HG03521 (cell line): ENCODE measurements around the gene DPP4.

Experiments used
- ATAC-seq: cut with Tn5 transposase; IDR thresholded peaks from one replicate; pipeline ENCODE4 v1.9.1; 2021; ENCODE audit warnings: mild to moderate bottlenecking, moderate library complexity; ENCODE audit not compliant: unreplicated experiment

DPP4 gene

DNA sequence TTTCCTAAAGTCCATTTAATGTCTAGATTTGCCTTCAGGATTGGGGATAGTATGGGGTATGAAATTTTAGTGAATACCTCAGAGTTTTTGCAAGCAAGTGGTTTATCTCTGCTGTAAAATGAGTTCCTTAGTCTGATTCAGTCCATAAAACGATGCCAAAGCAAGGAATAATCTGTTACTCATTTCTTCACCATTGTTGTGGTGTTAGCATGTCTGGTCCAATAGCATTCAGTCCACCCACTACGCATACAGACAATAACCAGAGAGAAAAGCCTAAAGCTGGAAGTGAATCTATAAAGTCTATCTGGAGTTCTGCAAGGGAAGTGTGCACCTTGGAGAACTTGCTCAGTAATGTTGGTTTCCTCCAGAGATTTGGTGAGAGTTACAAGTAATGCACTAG lies 12.9 kb upstream of the DPP4 start:
- ATAC-seq = no peak

DNA sequence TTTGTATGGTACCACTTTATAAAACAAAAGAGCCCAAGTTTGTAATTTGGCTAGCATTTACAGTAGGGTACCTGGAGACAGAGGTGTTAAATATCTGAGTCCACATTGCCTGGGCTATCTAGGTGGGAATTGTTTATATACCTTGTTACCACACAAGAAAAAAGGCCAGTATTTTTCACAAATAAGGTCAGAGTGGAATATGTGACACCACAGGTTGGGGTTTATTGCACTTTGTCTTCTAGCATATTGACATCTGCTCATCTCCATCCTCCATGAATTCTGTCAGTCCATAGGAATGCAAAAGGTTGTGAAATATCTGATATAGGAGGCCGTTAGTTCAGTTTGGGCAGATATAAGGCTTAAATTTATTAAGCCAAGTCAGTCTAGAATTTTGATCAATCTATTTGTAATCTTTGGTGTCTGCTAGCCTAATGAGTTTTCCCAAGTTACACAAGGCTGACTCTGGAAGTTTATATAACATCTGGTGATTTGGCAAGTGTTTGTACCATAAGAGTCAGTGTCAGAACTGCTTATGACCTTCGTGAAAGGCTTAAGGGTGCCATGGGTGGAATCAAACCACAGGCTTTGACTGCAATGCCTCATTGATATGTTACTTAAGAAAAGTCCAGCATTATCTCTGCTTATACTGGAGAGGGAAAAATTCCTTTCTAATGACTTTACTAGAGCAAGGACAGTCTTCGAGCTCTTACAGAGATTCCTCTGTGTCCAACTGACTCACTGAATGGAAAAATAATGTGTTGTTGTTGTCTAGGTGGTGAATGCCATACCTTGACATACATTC lies 11.3 kb upstream of the DPP4 start:
- ATAC-seq = no peak

DNA sequence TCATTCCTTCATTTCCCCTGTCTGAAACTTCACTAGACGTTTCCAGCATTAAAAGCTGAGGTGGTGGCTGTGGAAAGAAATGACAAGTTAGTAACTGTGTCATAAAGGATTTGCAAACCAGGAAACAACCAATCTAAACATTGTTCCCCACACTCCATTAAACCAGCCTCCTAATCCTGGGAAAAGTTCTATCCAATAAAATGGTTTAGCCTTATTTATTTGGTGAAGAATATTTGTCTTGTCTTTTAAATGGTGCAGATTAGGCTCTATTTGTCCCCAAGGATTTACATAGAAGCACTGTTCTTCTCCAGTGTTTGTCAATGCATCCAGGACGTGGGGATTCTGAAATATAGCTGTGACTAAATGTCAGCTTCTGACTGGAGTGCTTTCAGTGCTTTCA lies 10.5 kb upstream of the DPP4 start:
- no peak for ATAC-seq

DNA sequence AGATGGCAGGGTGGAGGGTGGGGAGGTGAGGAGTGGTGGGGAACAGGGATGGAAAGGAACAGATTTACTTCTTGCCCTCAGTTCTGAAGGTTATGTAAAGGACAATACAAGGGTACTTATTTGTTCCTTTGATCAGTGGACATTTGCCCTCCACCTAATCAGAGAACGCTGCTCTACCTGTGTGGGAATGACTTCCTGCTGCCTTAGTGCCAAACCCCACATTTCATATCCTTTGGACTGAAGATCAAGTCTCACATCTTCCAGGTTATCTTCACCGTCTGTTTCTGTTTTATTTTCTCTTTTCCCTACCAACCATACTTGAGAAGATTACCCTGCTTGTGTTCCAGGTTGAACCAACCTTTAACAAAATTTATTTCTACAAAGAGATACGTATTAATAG lies 8.7 kb upstream of the DPP4 start:
- no peak for ATAC-seq

- no peak for ATAC-seq
These were observed 8.0 kb upstream of the DPP4 start for GRCh38 chr2:162082036-162082435.

- ATAC-seq = no peak
These were observed 5.5 kb upstream of the DPP4 start for GRCh38 chr2:162079514-162079913.

- no peak for ATAC-seq
These were observed 1.7 kb upstream of the DPP4 start for GRCh38 chr2:162075689-162076132.

DNA sequence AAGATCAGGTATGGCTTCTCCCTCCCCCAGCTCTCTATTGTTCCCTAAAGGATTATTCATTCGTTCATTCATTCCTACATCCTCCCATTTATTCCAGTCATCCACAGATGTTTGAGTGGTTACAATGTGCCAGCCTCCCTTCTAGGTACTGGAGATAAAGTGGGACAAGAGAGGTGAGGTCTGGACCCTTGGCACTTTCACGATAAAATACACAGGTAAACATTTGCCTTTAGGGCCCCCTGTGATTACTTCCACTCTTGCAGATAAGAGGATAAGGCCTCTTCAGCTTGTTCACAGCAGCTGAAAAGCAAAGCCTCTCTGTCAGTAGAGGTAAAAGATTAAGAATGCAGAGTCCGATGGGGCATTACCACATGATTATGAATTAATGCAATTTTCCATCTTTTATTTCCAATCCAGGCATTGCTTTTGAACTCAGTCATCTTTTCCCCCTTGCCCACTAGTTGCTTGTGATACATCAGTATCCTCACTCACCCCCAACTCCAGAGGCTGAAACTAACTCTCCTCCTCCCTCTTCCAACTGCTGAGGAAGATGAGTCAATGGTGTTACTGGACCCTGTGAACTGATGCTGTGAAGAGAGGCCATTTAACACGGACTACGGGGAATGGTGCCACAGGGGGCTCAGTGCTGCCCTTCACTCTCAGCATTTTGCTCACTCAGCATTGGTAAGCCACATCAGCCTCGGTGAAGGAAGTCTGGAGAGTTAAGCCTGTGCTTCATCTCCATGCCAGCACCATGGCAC lies 1.1 kb upstream of the DPP4 start:
- no peak for ATAC-seq

DNA sequence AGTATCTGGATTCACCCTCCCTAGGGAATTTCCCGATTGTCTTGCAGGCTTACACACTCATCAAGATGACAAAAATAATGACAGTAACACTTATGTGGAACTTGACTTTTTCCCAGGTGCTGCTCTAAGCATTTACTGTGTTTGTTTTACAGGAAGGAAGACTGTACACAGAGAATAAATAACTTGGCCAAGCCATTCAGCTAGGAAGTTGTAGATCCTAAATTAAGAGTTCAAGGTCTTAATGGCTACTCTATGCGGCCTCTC lies 549 bp upstream of the DPP4 start:
- no peak for ATAC-seq

GRCh38 chr2:162072976-162073887 lies 783 bp downstream of the DPP4 start:
- no peak for ATAC-seq

- ATAC-seq = peak; percentile 50
These were observed 1.8 kb downstream of the DPP4 start for GRCh38 chr2:162072181-162072702.

DNA sequence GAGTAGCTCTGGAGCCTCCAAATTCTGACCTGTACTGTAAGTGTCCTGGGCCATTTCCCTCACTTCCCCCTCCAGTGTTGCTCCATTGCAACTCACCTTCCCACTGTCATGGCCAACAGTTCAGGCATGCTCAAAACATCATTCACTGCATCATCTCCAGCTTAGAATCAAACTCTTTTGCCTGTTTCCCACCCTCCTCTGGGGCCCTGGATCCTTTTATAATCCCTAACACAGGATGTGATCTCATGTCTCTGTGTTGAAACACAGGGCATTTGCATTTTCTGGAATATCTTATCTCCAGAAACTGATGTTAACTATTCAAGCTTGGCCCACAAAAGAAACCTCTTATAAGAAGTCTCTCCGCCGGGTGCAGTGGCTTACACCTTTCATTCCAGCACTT lies 3.0 kb downstream of the DPP4 start:
- no peak for ATAC-seq

GRCh38 chr2:162070228-162070936 lies 3.6 kb downstream of the DPP4 start:
- no peak for ATAC-seq

- ATAC-seq = no peak
These were observed 4.6 kb downstream of the DPP4 start for GRCh38 chr2:162069267-162069903.

GRCh38 chr2:162067596-162067995 lies 6.4 kb downstream of the DPP4 start:
- no peak for ATAC-seq

DNA sequence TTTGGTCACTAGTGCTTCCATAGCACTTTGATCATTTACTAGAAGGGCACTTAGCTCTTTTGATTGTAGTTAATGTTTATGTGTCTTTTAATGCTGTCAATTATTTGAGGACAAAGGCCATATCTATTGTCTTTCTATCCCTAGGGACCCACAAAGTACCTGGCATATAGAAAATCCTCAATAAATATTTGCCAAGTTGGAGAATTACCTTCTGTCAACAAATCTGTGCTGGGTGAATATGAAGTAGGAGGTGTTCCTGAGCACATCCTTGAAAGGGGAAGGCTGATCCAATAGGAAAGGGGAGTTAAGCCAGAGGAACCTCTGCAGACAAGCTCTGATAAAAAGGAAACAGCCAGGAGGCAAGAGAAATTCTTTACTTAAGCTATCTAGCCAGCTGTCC lies 8.2 kb downstream of the DPP4 start:
- no peak for ATAC-seq

DNA sequence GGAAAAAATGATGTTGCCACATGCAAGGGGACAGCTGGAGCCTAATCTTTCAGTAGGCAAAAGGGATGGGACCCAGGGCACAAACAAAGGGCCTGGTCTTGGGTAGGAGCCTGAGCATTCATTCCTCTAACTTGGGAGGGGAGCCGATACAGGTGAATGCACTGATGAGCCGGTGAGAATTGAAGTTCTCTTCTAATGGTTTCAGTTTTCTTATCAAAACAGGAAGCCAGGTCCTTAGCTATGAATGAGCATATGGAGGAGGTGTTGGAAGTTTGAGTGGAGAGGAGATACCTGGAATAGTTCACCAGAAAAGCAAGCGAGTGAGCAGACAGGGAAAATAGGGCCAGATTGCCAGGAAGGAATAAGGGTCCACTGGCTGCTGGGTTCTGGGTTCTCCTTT lies 10.1 kb downstream of the DPP4 start:
- no peak for ATAC-seq

DNA sequence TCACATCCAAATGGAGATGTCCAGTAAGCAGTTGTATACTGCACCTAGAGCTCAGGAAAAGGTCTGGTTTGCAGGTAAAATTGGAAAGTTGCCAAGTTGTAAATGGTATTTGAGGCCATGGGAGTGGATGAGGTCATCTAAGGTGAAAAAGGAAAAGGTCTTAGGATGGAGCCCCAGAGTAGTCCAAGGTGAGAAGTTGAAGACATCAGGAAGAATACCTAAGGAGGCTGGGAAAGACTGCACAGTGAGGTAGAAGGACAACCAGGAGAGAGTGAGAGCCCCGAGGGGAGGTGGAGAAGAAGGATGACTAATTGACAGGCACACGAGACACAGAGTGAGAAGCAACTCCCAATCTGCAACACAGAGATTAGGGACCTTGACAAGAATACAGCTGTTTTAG lies 10.7 kb downstream of the DPP4 start:
- ATAC-seq = no peak

- no peak for ATAC-seq
These were observed 11.5 kb downstream of the DPP4 start for GRCh38 chr2:162062559-162062958.

DNA sequence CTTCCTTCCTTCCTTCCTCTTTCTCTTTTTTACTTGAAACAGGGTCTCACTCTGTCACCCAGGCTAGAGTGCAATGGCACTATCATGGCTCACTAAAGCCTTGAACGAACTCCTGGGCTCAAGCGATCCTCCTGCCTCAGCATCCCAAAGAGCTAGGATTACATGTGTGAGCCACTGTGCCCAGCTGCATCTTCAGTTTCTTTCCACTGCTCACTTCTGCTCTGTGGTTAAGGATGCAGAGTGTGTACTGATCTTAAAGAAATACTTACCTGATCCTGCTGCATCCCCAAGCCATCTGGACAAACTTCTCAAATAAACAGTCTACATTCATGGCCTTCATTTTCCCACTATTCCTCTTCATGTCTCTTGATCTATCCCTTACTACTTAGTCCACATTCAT lies 13.0 kb downstream of the DPP4 start:
- no peak for ATAC-seq
